ENCODE data around the gene GRK5.
A peak's percentile ranks its signal among the peaks of the same experiment; 100 is the strongest.
"Not testable (repeated sequence)": the region's sequence is repeated elsewhere in the genome, so short reads cannot be mapped to it uniquely, and the experiment has no call there.

Gene GRK5

GRCh38 chr10:119259345-119259744 is 52.0 kb downstream of the GRK5 start:
- no peak for DNase-seq (ENCODE audit: low spot score)
- no peak for TF ChIP-seq CTCF (IDR thresholded peaks at IDR 0.05; ENCODE audit: extremely low read depth, missing control alignments)

GRCh38 chr10:119261016-119261415 is 53.6 kb downstream of the GRK5 start:
- DNase-seq (ENCODE audit: low spot score): not testable (repeated sequence)

GRCh38 chr10:119263951-119264617 is 56.7 kb downstream of the GRK5 start:
- DNase-seq (ENCODE audit: low spot score): no peak
- TF ChIP-seq CTCF (IDR thresholded peaks at IDR 0.05; ENCODE audit: extremely low read depth, missing control alignments): no peak

- no peak for DNase-seq (ENCODE audit: low spot score)
- TF ChIP-seq CTCF (IDR thresholded peaks at IDR 0.05; ENCODE audit: extremely low read depth, missing control alignments): no peak
Measured at GRCh38 chr10:119265691-119266090, 58.3 kb downstream of the GRK5 start.

- no peak for TF ChIP-seq CTCF (IDR thresholded peaks at IDR 0.05; ENCODE audit: extremely low read depth, missing control alignments)
- no peak for DNase-seq (ENCODE audit: low spot score)
Measured at GRCh38 chr10:119267384-119267783, 60.0 kb downstream of the GRK5 start.

- TF ChIP-seq CTCF (IDR thresholded peaks at IDR 0.05; ENCODE audit: extremely low read depth, missing control alignments): no peak
- no peak for DNase-seq (ENCODE audit: low spot score)
Measured at GRCh38 chr10:119268428-119268827, 61.1 kb downstream of the GRK5 start.

- TF ChIP-seq CTCF (IDR thresholded peaks at IDR 0.05; ENCODE audit: extremely low read depth, missing control alignments): no peak
- peak; percentile 84 for DNase-seq (ENCODE audit: low spot score)
Measured at GRCh38 chr10:119268871-119269506, 61.6 kb downstream of the GRK5 start.

GRCh38 chr10:119269737-119270136 is 62.4 kb downstream of the GRK5 start:
- no peak for TF ChIP-seq CTCF (IDR thresholded peaks at IDR 0.05; ENCODE audit: extremely low read depth, missing control alignments)

More at GRCh38 chr10:119269737-119270136, 62.4 kb downstream of the GRK5 start:
- no peak for DNase-seq (ENCODE audit: low spot score)

Measured in GM20000 (cell line).